Measurements from ENCODE around the gene ITPRID1.

DNA sequence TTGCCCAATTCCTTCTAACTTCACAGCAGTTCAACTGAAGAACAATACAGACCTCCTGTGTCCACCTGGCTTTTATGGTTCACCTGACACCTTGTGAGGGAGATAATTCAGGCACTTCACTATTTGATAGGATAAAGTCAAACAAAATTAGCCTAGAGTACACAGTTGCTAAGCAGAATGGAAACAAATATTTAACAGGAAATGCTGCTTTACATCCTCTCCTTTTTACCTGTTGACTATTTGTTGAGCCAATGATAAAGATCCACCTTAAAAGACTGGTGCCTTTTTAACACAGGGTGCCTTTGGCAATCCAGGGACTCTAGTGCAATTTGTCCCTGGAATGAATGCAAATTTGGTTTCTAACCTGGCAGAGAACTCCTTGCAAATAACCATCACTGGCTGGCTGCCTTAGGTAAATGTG is 39.8 kb downstream of the ITPRID1 start:
- TF ChIP-seq POLR2A (conservative IDR thresholded peaks at IDR 0.05) (no peak), ZBTB7A (IDR thresholded peaks at IDR 0.05; ENCODE audit: borderline replicate concordance, control insufficient read depth, low read depth, low read length) (no peak), FOXA1 (IDR thresholded peaks at IDR 0.05; ENCODE audit: borderline replicate concordance) (no peak), SRSF1 (IDR thresholded peaks at IDR 0.05; ENCODE audit: low read depth, low read length) (no peak), RBM22 (IDR thresholded peaks at IDR 0.05; ENCODE audit: low read depth, low read length, poor library complexity, severe bottlenecking) (no peak)
